ENCODE data around the gene KDR.

KDR gene

DNA sequence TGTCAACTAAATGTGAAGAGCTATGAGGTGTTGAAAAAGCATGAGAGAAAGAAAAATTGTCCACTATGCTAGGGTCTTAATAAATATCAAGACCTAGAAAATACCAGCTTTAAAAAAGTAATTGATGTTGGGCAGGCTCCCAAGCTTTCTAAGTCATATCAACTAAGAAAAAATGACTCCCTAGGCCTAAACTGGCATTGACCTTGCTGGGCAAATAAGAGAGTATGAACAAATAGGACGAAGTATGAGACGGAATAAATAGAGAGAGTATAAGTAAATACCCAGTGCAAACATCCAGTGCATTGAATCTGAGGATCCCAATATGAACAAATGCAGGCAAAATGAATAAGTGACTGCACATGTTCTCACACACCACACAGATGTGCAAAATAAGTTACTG is 3.2 kb downstream of the KDR start:
- no peak for DNase-seq

DNA sequence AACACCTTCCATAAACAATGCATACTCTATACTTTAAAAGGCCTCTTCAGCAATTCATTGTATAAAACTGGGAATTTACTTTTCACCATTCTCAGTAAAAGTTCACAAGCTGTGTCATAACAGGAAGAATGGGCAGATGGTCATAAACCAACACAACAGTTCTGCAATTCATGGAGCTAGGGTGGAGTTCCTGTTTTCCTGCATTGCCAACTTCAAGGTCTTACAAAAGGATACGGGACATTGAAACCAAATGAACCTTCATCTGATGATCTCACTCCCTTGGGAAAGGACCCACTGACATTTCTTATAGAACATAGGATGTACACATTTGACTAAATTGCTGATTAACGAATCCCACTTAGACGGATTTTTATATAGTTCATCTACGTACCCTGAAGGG is 4.1 kb downstream of the KDR start:
- DNase-seq, result no peak

DNA sequence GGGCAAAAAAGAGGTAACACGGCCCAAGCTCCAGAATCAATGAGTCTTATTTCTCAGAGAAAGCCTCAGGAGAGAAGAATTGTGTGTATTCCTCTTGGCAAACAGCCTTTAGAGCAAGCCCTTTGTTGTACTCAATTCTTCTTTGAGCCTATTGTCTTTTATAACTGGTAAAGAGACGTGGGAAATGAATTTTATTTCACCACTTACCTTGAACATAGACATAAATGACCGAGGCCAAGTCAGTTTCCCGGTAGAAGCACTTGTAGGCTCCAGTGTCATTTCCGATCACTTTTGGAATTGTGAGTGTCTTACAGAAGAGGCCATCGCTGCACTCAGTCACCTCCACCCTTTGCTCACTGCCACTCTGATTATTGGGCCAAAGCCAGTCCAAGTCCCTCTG is 7.0 kb downstream of the KDR start:
- DNase-seq, result no peak

DNA sequence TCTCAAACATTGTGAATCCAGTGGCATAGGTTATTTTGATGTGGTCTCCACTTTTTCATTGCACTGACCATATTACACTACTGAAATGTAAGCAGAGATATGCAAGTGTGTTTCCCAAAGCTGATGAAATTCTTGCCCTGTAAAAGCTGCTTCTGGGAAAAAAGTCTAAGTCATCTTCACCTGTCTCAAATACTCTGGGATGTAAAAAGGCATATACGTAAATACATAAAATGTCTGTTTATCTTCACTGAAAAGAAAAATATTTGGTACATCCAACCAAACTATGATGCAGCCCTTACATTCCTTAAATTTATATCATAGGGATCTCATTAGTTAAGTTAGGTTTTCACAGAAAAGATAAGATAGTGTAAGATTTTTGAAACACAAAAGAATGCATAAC is 7.9 kb downstream of the KDR start:
- no peak for DNase-seq

DNA sequence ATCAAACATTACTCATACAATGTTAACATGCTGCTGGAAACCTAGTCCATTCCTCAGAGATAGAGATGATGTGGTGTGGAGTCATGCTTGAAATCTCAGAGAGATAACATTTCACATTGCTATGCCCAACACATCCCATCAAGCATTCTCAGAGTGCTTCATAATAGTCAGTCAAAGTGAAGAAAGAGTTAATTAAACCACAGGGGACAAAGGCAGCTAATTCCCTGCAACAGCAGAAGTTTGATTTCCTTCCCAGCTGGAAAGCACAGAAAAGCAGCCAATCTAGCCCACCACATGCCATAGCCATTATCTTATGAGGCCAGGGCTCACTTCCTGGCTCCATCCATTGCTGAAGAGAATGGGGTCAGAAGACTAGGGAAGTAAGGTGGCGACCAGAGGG is 8.9 kb downstream of the KDR start:
- DNase-seq, result no peak

DNA sequence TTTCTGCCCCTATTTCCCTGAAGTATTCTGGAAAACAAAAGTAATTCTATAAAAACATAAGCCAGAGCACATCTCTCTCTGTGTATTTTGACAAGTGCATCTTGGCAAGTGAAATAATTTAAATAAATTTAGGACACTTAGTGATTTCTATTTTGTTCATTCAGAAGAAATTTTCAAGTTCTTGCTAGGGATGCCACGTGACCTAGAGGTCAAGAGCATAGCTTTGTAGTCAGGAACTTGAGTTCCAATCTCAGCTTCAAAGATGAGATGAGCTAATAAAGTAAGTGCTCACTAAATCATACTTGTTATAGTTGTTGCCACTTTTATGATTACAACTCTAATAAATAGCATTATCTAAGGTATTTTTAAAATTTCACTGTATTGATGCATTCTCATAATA is 13.8 kb downstream of the KDR start:
- DNase-seq, result no peak

DNA sequence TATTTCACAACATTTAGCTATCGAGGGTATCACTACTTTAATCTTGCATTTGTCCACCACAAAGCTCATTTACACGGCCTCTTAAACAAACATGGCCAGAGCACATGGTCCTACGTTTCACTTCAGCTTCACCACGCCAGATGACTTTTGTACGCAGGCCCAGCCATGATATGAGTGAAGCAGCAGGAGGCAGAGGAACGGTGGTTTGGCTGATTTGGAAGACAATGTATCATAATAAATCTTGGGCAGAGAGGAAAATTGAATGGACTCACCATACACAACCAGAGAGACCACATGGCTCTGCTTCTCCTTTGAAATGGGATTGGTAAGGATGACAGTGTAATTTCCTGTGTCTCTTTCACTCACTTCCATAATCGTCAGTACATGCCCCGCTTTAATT is 15.3 kb downstream of the KDR start:
- DNase-seq, result no peak

DNA sequence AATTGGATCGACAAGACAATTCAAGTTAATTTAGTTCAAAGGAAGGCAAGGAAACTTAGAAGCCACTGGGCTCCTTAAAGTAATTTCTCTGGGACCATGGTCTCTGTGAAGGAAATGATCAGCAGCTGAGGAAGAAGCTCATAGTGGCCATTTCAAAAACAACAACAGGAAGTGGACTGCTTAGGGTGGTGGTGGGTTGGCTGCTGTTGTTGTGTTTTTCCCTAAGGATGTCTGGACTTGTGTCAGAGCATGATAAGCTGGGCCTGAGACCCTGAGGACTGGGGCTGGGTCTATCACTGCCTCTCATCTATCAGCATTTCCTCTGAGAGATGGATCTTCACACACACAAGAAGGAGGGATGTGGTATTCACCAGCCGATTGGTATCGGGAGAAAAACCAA is 18.3 kb downstream of the KDR start:
- no peak for DNase-seq

DNA sequence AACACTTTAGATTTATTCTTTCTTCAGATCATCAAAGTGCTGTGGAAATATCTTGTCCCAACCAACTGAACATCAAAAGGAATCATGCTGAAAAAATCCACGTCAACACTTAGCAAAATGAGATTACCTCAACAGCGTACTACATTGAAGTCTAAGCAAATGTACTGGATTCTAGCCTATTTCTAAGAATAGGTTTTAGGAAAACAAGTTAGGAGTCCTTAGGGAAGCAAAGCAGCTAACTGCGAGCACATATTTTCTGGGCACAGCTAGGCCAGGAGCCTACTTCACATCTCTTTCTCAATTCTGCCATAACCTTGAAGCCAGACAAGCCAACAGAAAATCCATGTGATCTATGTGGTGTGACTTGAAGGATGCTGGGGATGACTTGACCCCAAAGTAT is 22.2 kb downstream of the KDR start:
- DNase-seq, result no peak

DNA sequence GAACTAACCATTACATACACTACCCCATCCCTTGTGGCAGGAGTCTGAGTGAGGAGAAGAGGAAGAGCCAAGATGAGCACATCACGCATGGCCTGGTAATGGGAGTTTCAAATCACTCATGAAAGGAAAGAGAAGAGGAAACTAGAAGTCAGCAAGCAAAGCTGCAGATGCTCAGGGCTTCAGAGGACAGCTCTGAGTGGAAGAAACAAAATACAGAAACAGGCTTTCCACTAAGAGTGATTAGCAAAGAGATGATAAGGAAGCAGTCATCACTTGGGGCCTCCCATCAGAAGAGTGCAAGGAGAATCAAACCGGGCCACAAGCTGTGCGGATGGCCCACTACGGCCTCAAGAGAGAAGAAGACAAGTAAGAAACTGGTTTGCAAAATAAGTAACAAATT is 25.6 kb downstream of the KDR start:
- no peak for DNase-seq

DNA sequence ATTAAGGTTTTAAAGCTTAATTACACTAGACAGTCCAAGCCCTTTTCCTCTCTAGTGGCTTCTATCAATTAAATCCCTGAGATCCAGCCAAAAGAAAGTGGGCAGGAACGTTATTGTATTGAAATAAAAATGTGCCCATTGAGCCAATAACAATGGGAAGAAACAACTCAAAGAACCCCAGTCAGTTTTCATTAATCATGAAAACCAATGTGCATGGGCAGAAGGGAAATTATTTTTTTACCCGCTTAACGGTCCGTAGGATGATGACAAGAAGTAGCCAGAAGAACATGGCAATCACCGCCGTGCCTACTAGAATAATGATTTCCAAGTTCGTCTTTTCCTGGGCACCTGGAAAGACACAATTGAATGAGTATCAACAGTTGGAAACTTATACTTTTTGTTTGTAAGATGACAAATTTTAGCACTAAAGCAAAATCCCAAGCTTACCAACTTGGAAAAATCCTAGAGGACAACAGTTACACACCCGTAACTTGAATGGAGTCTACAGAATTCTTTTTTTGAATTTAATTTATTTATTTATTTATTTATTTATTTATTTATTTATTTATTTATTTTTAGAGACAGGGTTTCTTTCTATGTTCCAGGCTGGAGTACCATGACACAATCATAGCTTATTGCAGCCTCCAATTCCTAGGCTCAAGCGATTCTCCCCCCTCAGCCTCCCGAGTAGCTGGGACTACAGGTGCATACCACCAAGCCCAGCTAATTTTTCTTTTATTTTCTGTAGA is 26.8 kb downstream of the KDR start:
- DNase-seq, result no peak

DNA sequence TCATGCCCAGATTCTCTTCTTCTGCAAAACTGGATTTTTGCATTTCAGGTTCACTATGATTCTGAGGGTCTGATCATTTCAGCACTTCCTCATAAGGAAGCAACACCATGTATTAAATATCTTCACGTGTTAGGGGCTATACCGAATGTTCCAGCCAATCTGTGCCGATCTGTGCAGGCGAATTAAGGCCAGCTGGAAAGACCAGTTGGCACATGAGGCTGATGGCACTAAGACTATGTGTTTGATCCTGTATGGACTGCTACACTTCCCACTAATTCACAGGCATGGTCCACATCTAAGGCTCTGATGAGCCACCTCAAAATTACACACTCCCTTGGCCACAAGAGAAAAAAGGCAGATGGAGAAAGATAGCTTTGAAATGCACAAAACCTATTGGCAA is 28.8 kb downstream of the KDR start:
- DNase-seq, result no peak

DNA sequence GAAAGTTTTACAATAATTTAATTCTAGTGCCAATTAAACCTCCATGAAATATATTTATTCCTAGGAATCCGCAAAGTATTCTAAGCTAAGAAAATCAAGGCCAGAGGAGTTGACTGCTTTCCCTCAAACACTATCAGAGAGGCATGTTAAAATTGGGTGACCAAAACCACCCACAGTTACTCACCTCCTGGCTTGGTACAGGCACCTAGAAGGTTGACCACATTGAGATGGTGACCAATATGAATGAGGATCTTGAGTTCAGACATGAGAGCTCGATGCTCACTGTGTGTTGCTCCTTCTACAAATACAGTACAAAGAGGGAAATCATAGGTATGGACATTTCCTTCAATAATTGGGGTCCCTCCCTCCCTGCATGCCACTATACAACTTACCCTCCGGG is 29.4 kb downstream of the KDR start:
- no peak for DNase-seq

DNA sequence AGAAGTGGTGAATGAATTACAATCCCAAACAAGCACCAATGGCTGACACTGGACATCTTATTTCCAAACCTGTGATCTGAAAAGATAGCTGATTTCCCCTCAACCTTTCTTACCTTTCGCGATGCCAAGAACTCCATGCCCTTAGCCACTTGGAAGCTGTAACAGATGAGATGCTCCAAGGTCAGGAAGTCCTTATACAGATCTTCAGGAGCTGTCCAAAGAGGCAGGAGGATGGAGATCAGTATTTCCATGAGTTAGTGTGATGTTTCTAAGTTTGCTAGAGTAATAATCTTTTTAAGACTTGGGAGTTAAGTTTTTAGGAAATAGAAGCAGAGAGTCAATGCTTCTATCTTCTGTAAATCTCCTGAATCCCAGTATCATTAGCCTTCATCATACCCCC is 32.9 kb downstream of the KDR start:
- no peak for DNase-seq

DNA sequence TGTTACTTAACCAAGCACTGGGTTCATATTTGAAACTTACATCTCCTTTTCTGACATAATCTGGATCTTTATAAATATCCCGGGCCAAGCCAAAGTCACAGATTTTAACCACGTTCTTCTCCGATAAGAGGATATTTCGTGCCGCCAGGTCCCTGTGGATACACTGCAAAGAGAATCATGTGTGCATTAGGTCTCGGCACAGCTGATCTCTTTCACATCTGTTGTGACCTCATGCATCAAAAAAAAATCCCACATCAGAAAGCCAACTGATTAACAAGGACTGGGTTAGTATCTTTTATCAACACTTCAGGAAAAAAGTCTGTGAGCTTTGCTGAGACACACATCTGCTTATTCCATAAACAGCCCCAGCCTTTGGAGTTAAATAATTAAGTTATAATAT is 35.5 kb downstream of the KDR start:
- no peak for DNase-seq

DNA sequence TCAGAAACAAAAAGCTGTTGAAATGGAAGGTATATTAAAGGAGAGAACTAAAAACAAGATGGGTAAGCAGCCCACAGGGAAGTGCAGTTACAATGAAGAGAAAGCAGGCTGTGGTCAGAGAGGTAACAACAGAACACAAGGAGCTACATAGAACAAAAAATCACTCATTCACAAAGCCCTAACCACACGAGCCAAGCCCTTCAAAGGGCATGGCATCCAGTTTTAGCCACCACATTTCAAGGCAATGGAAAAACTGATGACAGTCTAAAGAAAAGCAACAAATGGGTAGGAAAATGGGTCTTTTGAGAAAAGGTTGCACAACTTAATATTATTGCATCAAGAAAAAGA is 37.5 kb downstream of the KDR start:
- DNase-seq, result no peak

DNA sequence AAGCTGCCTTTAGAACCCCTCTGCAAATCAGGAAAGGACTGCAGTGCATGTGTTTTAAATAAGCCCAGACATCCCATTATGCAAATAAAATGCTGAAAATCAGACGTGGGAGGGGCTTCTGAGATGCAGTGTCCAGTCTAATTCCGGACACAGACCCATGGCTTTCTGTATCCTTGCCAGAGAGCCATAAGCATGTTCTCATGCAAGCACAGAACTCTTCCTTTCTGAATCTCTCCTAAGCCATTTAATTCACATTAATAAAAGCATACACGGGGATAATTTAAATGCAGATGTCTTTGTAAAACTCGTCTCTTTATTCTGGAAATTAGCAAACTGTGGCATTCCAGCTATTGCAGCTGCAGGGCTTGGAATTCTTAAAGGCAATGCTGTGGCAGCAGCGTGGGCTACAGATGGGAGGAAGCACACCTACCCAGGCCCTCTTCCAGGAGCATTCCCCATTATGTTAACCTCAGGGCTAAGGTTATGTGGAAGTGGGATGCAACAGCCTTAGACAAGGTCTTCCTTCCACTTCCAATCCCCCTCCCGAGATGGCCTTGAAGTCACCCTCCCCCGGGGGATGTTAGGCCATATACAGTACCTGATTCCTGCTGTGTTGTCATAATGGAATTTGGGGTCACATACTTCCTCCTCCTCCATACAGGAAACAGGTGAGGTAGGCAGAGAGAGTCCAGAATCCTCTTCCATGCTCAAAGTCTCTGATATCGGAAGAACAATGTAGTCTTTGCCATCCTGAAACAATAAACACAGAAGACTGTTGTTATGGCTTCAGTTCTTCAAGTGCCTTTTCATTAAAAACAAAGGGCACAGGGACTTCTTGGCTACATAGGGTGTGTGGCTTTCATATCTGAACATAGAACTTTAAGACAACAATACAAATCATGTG is 38.1 kb downstream of the KDR start:
- no peak for DNase-seq

DNA sequence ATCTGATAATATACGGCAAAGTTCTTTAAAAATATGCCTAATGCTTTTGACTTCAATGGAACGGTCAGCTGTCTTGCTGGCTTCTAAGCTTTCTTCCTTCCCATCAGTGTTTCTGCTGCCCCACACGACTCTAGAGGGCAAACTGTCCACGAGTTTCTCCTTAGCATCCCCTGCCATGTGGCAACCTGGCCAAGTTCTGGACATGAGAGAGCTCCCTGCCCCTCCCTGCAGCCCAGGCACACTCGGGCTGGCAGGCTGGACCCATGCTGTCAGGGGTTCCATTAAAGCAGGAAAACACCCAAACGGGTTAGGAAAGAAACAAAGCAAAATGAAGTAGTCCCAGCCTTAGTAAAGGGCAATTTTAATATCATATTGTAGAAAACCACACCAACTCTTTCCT is 38.8 kb downstream of the KDR start:
- DNase-seq, result no peak

DNA sequence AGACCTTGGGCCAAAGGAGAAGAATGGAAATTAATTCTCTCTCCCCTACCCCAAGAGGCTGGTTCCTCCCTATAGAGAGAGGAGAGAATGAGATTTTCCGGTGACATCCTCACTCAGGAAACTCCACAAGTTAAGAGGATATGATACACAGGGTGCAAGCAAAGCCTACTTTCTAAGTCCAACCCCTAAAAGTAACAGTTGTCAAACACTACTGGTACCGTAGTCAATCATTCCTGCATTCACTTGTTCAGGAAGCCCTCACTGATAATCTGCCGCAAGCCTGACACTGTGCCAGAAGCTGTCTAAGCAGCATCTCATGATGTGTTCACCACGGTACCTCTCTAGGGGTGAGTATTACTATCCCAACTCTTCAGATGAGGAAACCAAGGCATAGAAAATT is 41.7 kb downstream of the KDR start:
- no peak for DNase-seq

DNA sequence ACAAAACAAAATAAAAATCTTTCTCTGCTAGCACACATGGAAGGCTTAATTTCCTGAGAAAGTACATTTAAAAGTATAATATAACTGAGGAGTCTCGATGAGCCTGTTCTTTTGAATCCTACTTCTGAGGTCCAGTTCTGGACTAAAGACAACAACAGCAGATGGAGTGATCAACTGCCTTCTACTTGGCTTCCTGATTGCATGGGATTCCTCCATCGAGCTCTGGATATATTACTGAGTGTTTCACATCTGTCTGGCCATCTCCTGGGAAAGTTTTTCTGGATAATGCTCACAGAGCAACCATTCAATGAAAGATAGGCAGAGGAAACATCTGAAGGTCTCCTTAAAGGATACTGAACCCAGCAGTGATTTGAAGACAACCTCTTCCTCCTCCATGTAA is 42.6 kb downstream of the KDR start:
- DNase-seq, result no peak

DNA sequence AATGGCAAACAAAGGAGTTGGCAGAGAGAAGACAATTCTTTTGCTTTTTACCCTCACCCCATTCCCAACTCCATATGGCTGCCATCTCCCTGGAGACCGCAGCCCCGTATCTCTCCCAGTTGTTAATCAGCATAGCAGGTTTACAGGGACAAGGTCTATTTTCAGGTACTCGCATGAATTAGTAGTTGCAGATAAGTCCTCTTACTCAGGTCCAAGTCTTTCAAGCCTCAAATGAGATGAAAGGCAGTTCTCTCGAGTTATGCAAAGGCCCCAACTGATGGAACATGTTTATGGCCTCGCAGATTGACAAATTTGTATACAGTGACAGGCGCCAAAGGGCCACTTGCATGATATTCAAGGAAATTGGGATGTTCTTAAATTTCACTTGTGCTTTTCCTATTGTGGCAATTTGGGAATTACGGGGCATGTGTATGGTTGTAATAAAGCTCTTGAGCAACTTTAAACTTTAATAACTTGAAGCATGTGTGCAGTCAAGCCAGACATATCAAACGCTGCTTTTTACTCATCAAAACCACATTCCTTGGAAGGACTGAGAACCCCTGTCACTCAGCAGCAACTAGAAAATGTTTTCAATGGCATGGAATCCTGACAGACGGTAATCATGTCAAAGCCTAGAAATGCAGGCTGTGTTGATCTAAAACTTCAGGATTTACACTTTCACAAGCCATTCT is 45.1 kb downstream of the KDR start:
- DNase-seq, result no peak

DNA sequence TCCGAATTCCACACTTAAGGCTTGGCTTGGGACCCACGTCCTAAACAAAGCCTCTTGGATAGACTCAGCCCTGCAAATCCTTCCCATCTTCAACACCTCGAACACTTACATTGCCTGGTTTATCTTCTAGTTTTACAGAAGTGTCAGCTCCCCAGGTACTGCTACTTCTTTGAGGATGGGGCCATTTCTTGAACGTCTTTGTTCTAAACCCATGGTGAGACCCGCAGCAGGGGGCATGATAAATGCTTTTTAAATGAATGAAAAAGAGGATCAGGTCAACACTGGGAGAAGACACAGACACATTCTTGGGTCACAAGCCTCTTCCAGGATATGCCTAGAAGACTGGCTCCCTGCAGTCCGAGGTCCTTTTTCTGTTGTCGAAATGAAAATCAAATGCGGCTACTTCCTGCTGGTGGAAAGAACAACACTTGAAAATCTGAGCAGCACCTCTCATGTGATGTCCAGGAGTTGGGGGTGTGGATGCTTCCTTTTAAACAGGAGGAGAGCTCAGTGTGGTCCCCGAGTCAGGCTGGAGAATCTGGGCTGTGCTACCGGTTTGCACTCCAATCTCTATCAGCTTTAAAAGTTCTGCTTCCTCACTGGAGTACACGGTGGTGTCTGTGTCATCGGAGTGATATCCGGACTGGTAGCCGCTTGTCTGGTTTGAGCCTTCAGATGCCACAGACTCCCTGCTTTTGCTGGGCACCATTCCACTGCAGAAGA is 45.8 kb downstream of the KDR start:
- DNase-seq, result no peak

DNA sequence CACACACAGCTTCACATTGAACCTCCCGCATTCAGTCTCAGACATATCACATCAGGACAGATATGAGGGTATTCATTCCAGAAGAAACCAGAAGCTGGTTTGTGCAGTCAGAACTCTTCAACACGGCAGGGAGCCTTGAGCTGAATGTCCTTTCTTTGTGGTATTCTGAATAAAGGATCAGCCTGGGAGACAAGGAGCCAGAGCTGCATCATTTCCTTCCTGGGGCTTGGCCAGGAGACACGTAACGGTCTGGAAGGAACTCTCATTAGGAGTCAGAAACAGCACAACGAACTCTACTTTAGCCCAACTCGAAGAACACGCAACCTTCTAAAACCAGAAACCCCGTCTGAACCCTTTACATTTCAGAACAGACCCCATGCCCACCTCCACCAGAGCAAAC is 46.4 kb downstream of the KDR start:
- DNase-seq, result no peak
